Endothelial cell of umbilical vein (primary cell): Measurements from ENCODE around the gene RALA.

Source experiments
- EZH2 ChIP-seq: IDR thresholded peaks from 2 replicates; pipeline ENCODE4 v1.6.1; 2012; ENCODE audit warnings: borderline replicate concordance, low read depth, mild to moderate bottlenecking, moderate library complexity, low read length, inconsistent platforms; ENCODE audit not compliant: severe bottlenecking
- FOS ChIP-seq: IDR thresholded peaks from 2 replicates; pipeline ENCODE4 v1.6.1; 2011; ENCODE audit warnings: mild to moderate bottlenecking, low read length, moderate library complexity, borderline replicate concordance; ENCODE audit not compliant: insufficient read depth
- JUN ChIP-seq: IDR thresholded peaks from 2 replicates; pipeline ENCODE4 v1.6.1; 2011; ENCODE audit warnings: borderline replicate concordance, low read depth; ENCODE audit not compliant: insufficient read length, insufficient read depth
- MYC ChIP-seq: IDR thresholded peaks from one replicate; pipeline ENCODE4 v1.6.1; 2011; ENCODE audit warnings: mild to moderate bottlenecking, low read depth, low read length
- POLR2A ChIP-seq: IDR thresholded peaks from 2 replicates; pipeline ENCODE4 v1.6.1; 2012; ENCODE audit warnings: low read depth, mild to moderate bottlenecking, control low read depth, low read length
- POLR2AphosphoS5 ChIP-seq: IDR thresholded peaks from 2 replicates; pipeline ENCODE4 v1.6.1; 2012; ENCODE audit warnings: low read depth, mild to moderate bottlenecking, control low read depth, low read length, moderate library complexity; ENCODE audit not compliant: insufficient read depth
- TF ChIP-seq, protein P1 (sequence below): IDR thresholded peaks from 2 replicates; pipeline ENCODE4 v1.6.1; 2011; ENCODE audit not compliant: insufficient read depth, insufficient read length
- TF ChIP-seq, protein P2 (sequence below), 2 donors: IDR thresholded peaks; 1 replicate in 1 of 2; 2 replicates in 1 of 2; pipeline ENCODE4 v1.5.1; 2011; ENCODE audit warnings: low read length in 2 of 2, mild to moderate bottlenecking in 2 of 2, moderate library complexity in 2 of 2, control low read depth in 1 of 2, inconsistent platforms in 1 of 2, low read depth in 1 of 2; ENCODE audit not compliant: insufficient read depth in 1 of 2; ENCODE audit errors: extremely low read depth in 1 of 2

DNA sequence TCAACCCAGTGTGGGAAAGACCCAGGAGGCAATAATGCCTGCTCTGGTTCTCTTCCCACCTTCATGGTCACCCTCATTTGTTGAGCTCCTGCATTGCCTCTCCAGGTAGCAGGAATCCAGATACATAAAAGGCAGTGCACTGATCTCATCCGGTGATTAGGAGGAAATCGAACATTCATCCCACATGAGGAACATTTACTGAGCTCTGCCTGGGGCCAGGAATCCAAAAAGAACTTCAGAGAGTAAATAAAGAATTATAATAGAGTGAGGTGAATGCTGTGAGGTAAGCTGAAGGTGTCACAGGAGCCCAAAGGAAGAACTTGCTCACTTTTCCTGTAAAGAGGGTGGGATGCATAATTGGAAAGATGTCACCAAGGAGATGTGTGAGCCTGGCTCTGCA, 121.2 kb downstream of the RALA start:
- TF ChIP-seq, protein P1, sequence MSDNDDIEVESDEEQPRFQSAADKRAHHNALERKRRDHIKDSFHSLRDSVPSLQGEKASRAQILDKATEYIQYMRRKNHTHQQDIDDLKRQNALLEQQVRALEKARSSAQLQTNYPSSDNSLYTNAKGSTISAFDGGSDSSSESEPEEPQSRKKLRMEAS = no peak
- TF ChIP-seq POLR2A (no peak), POLR2AphosphoS5 (no peak), EZH2 (no peak), JUN (no peak), FOS (no peak), MYC (no peak)
- TF ChIP-seq, protein P2, sequence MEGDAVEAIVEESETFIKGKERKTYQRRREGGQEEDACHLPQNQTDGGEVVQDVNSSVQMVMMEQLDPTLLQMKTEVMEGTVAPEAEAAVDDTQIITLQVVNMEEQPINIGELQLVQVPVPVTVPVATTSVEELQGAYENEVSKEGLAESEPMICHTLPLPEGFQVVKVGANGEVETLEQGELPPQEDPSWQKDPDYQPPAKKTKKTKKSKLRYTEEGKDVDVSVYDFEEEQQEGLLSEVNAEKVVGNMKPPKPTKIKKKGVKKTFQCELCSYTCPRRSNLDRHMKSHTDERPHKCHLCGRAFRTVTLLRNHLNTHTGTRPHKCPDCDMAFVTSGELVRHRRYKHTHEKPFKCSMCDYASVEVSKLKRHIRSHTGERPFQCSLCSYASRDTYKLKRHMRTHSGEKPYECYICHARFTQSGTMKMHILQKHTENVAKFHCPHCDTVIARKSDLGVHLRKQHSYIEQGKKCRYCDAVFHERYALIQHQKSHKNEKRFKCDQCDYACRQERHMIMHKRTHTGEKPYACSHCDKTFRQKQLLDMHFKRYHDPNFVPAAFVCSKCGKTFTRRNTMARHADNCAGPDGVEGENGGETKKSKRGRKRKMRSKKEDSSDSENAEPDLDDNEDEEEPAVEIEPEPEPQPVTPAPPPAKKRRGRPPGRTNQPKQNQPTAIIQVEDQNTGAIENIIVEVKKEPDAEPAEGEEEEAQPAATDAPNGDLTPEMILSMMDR (IDR thresholded peaks at IDR 0.05; ENCODE audit: extremely low read depth in 1 of 2, insufficient read depth in 1 of 2, low read depth in 1 of 2, low read length in 2 of 2) = no peak
